Hematopoietic multipotent progenitor cell treated with erythropoietin and hydrocortisone succinate and interleukin-3 and kit ligand, for 8 days (in vitro differentiated cells): ENCODE measurements around the gene DYNLT1.
"Not testable (repeated sequence)": the region's sequence is repeated elsewhere in the genome, so short reads cannot be mapped to it uniquely, and the experiment has no call there.

Experiments used
- DNase-seq: peaks from one replicate; pipeline ENCODE4 v3.0.0-alpha.2; 2015

Gene DYNLT1

DNA sequence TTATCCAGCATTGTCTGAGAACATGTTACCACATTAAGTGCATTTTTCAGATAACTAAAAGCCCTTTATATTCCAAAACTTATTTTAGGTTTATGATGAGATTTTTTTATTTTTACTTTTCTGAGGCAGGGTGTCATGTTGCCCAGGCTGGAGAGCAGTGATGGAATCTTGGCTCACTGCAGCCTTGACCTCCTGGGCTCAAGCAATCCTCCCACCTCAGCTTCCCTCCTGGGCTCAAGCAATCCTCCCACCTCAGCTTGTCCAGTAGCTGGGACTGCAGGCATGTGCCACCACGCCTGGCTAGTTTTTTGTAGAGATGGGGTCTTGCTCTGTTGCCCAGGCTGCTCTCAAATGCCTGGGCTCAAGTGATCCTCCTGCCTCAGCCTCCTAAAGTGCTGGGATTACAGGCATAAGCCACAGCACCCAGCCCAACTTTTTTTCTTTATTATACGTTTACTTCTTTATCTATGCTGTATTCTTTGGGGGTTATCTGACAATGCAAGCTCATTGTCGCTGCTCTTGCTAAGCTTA is 6.2 kb downstream of the DYNLT1 start:
- DNase-seq = peak; percentile 33

DNA sequence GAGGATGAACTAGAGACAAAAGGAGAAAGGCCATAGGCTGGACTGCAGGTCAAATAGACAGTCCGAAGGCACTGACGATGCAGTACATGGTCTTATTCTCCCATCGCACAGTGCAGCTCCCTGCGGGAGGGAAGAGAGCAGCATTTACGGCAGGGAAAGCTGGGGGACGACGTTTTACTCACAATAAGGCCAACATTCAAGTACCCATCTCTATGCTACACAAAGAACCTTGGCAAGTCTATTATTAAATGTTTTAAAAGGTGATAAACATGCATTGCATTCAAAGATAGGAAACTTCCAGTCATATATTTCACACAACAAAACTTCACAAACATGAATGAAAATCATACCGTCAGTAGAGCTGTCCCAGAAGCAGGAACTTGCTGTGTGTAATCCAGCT is 7.8 kb downstream of the DYNLT1 start:
- no peak for DNase-seq

DNA sequence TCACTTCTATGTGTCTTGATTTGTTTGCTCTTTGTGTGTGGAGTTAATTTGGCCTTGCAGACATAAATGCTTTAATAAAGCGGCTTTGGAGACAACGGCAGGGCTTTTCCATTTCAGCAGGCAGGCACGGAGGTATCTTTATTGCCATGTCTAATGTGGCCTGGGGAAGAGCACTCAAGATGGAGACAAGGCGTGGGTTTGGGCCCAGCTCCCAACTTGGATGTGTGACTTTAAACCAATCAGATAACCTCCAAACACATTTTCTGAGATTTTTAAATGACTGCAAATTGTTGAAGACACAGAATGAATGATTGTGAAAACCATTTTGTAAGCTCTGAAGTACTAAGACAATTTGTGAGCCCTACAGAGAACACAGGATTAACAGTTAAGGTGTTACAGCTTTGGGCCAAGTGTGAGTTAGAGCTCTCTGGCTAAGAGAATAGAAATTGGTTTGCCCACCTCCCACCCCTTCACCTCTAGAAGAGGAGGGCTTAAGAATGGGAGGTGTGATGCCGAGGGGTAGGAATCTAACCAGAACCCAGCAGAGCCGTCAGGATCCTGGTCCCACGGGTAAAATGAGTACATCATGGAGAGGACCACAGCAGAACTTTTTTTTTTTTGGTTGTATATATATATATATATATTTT is 9.0 kb downstream of the DYNLT1 start:
- DNase-seq = no peak

GRCh38 chr6:158634695-158635426 is 9.7 kb downstream of the DYNLT1 start:
- no peak for DNase-seq

DNA sequence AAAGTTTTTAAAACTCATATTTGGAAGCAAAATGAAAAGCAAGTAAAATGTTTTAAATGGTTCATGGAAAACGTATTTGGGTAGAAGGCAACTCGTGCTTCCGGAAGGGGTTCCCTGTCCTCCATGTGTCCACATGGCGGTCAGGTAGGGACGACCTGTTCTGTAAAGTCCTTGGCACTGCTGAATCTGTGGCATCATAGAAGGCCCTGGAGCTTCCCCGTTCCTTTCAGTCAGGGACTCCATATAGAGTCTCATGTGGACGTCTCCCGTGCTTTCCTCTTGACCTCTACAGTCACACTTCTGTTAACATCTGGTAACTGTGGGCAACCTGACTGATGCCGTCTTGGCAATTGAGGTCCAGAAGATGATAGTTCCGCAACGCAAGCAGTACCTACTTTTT is 11.4 kb downstream of the DYNLT1 start:
- no peak for DNase-seq

DNA sequence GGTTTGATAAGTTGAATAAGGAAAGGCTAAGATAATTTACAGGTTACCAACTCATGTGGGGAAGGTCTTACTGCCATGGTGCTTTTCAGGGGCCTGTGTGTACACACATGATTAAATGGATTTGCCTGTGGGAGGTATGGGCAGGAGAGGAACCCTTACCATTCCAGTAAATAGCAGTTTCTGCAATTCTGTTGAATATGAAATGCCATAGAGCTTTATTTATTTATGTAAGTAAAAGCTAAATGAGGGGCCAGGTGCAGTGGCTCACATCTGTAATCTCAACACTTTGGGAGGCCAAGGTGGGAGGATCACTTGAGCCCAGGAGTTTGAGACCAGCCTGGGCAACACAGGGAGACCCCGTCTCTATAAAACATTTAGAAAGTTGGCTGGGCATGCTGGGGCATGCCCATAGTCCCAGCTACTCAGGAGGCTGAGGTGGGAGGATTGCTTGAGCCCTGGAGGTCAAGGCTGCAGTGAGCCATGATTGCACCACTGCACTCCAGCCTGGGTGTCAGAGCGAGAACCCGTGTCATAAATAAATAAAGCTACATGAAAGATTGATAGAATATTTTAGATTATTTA is 11.9 kb downstream of the DYNLT1 start:
- not testable (repeated sequence) for DNase-seq

- DNase-seq = peak; percentile 43
These were observed 12.6 kb downstream of the DYNLT1 start for GRCh38 chr6:158631678-158632537.

DNA sequence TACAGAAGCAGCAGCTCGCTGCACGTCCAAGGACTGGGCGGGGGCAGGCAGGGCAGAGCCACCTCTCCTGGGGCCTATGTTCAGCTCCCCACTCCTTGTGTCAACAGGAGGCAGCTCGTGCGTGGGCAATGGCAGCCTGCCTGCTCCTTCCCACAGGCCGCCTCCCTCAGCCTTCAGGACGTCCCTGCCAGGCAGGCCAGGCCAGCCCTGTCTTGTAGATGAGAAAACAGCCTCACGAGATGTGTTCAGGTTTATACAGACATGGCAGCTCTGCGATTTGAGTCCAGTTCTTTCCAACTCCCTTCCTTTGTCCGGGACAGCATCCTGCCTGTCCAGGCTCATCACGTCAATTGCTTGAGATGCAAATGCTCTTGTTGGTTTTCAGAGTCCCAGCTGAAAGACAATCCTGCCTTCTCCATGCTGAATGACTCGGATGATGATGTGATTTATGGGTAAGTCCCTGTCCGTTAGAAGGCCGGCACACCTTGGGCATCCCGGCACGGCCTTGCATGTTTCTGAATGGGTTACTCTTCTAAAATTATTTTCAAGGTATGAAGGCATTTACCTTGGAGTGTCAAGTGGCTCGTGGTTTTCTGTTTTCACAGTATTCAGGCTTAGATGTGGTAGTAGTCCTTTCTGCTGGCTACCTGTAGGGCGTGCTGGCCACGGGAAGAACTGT is 13.5 kb downstream of the DYNLT1 start:
- no peak for DNase-seq

DNA sequence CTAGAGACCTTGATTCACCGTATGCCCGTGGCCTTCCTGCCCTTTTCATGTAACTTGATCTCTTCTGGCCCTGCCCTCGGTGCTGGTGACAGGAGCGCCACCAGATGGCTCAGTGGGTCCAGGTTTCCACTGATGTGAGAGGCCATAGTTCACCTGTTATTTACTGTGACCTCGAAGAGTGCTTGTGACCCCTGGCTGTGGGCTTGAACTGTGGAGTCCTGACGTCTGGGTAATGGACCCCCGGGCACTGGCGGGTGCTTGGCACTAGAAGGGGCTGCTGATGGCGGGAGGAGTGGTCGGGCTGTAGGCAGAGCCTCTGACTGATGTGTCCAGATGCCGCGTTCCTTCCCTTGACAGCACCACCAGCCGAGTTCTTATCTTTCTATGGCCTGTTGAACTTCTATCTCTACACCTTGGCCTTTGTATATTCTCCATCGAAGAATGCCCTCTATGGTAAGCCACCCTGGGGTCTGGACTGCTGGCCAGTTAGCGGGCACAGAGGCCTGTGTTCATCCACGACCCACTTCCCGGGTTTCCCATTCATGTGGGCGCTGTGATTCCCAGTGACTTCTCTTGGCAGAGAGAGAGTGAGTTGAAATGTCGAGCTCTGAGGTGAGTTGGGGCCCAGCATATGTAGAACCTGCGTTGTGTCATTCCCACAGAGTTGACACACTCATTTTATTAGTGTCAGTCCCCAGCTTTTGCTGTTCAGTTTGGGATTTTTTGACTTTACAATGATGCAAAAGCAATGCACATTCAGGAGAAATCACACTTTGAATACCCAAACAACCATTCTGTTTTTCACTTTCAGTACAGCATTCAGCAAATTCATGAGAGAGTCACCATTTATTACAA is 14.9 kb downstream of the DYNLT1 start:
- DNase-seq = no peak

GRCh38 chr6:158628542-158628941 is 16.0 kb downstream of the DYNLT1 start:
- no peak for DNase-seq

DNA sequence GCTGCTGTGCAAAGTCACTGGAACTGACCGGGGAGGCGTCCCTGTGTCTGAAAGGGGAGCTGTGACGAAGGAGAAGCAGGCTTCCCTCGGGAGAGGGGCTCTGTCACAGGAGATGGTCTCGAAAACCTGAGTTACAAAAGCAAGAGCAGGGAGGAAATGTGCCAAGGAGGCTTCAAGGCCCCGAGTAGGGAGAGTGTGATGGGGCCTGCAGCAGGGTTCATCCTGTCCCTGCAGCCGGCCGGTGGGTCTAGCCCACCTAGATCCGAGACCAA is 16.7 kb downstream of the DYNLT1 start:
- no peak for DNase-seq

GRCh38 chr6:158627168-158627939 is 17.2 kb downstream of the DYNLT1 start:
- no peak for DNase-seq

- no peak for DNase-seq
These were observed 18.0 kb downstream of the DYNLT1 start for GRCh38 chr6:158626360-158627167.

GRCh38 chr6:158625881-158626305 is 18.6 kb downstream of the DYNLT1 start:
- DNase-seq = no peak

GRCh38 chr6:158624684-158625682 is 19.6 kb downstream of the DYNLT1 start:
- no peak for DNase-seq

GRCh38 chr6:158622545-158623190 is 21.9 kb downstream of the DYNLT1 start:
- DNase-seq = no peak

- no peak for DNase-seq
These were observed 22.6 kb downstream of the DYNLT1 start for GRCh38 chr6:158621694-158622544.
